Measurements from ENCODE around the gene EXO1.

Gene EXO1

DNA sequence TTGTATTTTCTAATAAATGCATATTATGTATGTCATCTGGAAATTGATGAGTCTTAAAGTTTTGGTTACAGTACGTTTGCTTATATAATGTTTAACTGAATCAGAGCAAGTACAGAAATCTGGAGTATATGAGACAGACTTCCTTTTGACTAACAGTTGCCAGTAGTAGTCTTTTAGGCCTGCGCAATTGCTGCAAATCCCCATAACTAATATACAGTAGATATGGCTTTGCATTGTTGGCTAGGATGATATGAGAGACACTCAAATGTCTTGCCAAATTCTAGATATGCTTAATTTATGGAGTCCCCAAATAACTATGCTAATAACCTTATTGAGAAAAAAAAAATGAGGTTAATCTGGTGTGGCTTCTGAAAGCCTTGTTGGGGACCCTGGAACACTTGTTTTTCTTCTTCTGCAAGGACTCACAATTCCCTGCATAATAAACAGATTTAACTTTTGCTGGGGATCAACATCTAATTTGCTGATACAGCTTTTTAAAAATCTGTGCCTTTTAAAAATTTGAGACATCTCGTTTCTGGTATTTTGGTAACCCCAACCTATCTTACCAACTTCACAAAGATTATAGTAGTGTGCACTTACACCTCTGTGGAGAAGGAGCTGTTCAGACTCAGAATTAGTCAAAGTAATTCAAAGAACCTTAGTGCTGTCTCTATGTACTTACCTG lies 22.9 kb downstream of the EXO1 start:
- H3K4me3 ChIP-seq, result no peak overlapping the region

DNA sequence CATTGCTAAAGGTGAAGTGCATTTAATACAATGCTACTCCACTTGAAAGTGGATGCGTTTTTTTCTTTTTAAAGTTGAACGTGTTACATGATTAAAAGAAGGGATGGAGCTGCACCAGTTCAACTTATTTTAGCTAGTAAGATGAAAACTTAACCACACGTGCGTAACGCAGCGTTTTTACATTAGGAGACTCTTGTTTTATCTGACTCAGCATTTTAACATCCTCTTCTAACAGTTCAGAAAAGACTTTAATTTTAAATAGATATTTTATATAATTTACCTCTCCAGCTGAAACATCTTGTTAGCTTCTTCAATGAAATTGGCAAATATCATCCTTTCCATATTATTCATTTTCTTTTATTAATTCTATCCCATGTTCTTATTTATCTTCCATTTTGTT lies 33.4 kb downstream of the EXO1 start:
- Histone ChIP-seq H3K27ac (no peak overlapping the region), H3K4me3 (no peak overlapping the region)

More for the DNA sequence above, 22.9 kb downstream of the EXO1 start:
- no peak overlapping the region for H3K27ac ChIP-seq

DNA sequence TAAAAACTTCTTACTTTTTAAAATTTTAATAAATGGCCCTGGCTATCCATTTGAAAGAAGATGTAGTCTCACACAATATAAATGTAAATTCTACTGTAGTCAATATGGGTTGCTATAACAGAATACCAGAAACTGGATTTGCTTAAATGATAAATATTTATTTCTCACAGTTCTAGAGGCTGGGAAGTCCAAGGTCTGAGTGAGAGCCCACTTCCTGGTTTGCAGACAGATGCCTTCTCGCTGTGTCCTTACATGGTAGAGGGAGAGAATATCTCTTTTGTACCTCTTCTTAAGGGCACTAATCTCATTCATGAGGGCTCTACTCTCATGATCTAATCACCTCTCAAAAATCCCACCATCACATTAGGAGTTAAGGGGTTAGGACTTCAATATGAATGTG lies 35.2 kb downstream of the EXO1 start:
- Histone ChIP-seq H3K4me3 (no peak overlapping the region), H3K27ac (no peak overlapping the region)

DNA sequence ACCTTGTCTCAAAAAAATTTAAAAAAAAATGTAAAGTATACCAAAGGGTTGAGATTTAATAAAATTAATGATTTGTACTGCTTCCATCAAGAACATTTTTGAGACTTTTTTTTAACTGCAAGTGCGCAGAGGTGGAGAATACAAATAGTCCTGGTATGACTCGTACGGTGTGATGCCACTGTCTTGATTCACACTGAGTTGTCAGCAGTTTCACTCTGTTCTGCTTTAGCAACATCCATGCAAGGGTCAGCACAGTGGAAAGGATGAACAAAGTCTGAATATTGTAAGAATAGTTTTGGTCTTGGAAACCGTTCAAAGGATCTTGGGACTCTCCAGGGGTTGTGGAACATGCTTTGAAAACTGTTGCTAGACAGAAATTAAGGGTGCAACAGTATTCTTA lies 40.2 kb downstream of the EXO1 start:
- Histone ChIP-seq H3K4me3 (no peak overlapping the region), H3K27ac (no peak overlapping the region)

DNA sequence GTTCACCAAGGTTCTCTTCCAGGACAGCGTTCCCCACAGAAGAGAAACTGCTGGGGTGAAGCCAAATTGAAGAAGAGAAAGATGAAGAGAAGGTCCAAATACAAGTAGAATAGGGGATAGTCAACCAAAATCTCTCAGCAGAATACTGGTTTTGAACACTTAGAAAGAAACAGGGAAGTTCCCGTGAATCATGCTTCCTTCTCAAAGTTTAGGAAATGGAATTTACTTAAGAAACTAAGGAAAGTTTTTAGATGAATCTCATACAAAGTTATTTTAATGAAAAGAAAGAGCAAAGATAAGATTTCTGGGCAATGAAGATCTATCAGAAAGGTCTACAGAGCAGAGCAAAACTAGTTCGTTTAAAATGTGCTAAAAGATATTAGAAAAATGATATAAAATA lies 43.3 kb downstream of the EXO1 start:
- no peak overlapping the region for H3K27ac ChIP-seq
- no peak overlapping the region for H3K4me3 ChIP-seq

DNA sequence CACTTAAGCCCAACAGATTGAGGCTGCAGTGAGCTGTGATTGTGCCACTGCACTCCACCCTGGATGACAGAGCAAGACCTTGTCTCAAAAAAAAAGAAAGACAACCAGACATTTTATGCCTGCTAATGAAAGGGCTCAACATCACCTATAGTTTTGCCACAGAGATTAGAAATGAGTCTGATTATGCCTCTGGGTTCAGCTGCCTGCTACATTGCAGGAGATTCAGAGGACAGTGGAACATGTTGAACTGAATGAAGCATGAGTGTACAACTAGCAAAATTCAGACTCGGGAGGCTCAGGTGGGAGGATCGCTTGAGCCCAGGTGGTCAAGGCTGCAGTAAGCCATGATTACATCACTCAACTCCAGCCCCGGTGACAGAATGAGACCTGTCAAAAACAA lies 46.0 kb downstream of the EXO1 start:
- Histone ChIP-seq H3K27ac (no peak overlapping the region), H3K4me3 (no peak overlapping the region)

DNA sequence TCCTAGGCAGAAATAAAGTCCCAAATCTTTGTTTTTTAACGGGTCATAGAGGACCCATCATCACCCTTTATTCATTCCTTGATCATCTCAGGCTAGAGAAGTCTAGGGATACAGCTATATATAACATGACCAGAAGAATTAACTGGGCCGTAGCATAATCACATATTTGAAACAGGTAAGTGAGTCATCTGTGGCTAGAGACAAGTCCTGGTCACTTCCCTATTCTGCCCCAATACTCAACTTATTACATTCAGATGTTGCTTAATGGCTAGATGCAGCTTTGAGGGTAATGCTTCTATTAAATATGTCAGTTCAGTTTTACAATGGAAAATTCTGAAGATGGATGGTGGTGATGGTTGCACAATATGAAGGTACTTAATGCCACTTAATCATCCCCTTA lies 47.0 kb downstream of the EXO1 start:
- H3K27ac ChIP-seq, result no peak overlapping the region

DNA sequence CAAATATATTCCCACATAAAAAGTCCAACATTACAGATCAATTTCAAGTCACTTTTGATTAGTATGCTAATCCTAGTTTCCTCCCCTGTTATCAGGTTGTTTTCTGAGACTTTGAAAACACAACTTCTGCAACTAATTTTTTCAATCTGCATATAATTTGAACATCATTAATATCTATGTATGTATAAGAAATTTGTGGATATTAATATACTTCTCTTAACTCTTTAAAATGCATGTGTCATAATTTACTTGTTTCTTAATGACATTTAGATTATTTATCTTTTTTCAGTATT lies 48.6 kb downstream of the EXO1 start:
- no peak overlapping the region for H3K27ac ChIP-seq
- no peak overlapping the region for H3K4me3 ChIP-seq

More for the DNA sequence above, 47.0 kb downstream of the EXO1 start:
- H3K4me3 ChIP-seq, result no peak overlapping the region

DNA sequence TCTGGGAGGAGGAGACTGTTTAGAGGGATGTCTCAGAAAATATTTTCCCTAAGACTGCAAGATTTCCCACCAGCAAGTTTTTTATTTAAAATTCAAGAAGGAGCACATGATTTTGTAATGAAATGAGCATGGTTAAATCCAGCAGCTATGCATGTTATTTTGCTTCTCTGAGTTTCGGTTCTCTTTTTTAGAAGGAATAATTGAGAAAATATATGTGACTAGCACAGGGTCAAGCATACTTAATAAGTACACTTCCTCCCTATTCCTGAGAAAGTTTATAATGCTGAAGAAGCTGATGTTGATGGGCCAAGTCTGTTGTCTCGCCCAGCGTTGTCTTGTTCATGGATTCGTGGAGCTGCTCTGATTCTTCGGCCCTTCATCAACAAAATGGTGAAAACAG lies 51.2 kb downstream of the EXO1 start:
- H3K4me3 ChIP-seq, result no peak overlapping the region
- H3K27ac ChIP-seq, result no peak overlapping the region

DNA sequence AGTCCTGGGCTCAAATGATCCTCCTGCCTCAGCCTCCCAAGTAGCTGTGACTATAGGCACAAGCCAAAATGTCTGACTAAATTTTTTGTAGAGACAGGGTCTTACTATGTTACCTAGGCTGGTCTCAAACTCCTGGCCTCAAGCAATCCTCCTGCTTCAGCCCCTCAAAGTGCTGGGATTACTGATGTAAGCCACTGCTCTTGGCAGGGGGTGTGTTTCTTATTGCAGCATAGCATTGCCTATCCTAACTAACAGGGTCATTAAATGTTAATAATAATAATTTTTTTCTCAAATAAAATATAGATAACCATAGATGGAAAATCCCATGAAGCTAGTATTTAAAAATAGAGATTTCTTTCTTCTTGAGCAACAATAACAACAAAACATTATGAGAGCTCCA lies 52.4 kb downstream of the EXO1 start:
- no peak overlapping the region for H3K27ac ChIP-seq
- H3K4me3 ChIP-seq, result no peak overlapping the region

DNA sequence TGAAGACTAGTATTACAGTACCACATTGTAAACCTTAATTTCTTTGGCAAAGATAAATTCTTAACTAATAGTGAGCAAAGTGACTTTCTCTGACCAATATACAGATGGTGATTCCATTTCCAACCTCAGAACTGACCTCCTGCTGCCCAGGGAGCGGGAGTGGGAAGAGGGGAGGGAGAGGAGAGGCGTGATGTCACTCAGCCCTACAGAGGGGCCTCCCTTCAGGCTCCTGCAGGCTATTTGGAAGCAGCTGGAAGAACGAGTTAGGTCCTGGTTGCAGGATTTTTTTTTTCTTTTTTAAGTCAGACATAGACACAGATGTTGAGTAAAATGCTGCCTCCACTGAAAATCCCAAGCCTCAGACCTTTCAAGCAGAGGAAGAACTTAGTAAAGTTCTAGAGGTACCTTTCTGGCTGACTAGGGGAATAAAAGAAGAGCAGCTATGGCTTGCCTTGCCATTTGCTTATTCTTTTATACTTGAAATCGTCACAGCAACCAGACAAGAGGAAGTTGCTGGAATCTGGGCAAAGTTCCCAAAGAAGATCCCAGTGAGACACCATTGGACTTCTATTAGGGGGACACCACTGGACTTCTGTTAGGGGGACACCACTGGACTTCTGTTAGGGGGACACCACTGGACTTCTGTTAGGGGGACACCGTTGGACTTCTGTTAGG lies 54.5 kb downstream of the EXO1 start:
- no peak overlapping the region for H3K27ac ChIP-seq
- H3K4me3 ChIP-seq, result no peak overlapping the region

DNA sequence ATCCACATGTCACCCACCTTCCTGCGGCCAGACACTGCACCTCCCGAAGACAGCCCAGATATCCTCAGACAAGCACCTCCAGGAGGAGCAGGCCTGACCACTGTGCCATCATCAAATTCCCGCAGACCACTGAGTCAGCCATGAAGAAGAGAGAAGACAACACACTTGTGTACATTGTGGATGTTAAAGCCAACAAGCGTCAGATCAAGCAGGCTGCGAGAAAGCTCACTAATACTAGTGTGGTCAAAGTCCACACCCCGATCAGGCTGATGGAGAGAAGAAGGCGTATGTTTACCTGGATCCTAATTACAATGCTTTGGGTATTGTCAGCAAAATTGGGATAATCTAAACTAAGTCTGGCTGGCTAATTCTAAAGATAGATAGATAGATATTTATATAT lies 68.2 kb downstream of the EXO1 start:
- Histone ChIP-seq H3K27ac (no peak overlapping the region), H3K4me3 (no peak overlapping the region)

DNA sequence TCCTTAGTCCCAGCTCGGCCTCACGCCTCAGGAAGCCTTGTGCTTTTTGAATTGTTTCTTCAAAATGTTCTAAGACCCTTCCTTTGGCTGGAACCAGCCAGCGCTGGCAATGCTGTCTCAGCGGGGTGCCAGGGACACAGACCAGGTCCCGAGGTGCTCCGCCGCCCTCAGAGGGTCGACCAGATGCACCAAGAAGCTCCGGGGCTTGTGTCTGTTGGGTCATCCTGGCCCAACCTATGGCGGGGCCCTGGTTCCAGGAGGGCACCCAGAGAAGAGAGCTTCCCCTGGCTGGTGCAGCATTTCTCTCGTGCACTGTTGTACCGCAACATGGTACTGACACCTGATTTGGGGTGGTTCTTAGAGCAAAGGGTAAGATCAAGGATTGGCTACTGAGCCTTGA lies 69.5 kb downstream of the EXO1 start:
- Histone ChIP-seq H3K27ac (no peak overlapping the region), H3K4me3 (no peak overlapping the region)

DNA sequence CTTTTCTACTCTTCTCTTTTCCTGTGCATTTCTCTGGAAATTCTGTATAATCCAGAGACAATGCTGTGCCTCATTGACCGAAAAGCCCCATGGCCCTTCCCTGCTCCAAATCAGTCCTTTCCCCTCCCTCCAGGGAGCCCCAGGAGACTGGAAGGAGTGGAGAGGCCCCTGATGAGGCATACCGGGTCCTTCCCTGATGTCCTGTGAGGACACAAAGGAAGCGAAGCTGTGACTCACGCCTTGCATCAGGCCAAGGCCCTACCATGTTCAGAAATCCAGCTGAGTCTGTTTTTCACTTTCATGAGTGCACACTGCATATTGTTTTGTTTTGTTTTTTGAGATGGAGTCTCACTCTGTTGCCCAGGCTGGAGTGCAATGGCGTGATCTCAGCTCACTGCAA lies 70.9 kb downstream of the EXO1 start:
- Histone ChIP-seq H3K27ac (no peak overlapping the region), H3K4me3 (no peak overlapping the region)

DNA sequence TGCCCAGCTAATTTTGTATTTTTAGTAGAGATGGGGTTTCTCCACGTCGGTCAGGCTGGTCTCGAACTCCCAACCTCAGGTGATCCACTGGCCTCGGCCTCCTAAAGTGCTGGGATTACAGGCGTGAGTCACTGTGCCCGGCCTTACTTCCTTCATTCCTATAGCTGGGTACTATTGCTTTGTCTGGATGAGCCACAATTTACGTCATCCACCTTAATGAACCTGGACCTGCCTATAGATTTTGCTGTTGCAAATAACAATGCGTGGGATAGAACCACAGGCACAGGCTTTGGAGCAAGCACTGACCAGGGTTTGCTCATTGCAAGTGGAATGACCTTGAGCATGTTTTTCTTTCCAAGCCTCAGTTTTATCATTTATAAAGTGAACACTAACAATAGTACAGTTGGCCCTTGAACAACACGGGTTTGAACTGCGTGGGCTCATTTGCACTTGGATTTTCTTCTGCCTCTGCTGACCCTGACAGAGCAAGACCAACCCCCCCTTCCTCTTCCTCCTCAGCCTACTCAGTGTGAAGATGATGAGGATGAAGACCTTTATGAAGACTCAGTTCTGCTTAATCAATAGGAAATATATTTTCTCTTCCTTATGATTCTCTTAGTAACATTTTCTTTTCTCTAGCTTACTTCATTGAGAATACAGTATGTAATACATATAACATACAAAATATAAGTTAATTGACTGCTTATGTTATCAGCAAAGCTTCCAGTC lies 76.2 kb downstream of the EXO1 start:
- Histone ChIP-seq H3K27ac (no peak overlapping the region), H3K4me3 (no peak overlapping the region)

DNA sequence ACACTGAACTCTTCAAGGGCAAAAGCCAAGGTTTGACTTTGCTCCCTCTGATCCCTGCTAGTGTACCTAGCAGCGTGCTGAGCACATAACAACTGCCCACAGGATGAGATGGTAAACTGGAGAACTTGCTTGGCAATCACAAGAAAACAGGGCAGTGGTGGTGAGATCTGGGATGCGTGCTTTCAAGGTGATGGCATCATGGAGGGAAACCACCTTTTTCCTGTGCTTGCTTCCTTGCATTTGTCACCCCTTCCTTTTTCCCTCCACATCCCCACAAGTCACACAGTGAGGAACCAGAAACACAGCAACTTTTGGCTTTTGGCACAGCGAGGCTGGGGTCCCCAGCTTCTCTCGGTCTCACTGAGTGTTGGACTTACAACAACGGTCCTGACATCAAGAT lies 78.1 kb downstream of the EXO1 start:
- H3K4me3 ChIP-seq, result no peak overlapping the region
- no peak overlapping the region for H3K27ac ChIP-seq

DNA sequence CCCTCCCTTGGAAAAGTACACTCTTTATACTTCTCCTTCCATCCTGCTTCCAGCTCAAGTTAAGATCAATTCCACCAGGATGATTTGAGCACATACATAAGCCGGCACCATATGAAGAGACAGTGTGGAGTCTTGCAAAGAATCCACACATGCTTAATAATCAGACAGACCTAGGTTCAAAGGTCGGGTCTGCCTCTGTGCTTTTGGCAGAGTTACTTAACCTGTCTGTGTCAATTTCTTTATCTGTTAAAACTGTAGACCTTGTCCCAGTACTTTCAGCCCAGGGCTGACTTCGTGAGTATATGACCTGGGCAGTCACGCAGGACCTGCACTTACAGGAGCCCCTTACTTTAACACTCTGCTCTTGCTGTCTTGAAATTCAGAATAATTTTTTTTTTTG lies 79.3 kb downstream of the EXO1 start:
- Histone ChIP-seq H3K27ac (no peak overlapping the region), H3K4me3 (no peak overlapping the region)

DNA sequence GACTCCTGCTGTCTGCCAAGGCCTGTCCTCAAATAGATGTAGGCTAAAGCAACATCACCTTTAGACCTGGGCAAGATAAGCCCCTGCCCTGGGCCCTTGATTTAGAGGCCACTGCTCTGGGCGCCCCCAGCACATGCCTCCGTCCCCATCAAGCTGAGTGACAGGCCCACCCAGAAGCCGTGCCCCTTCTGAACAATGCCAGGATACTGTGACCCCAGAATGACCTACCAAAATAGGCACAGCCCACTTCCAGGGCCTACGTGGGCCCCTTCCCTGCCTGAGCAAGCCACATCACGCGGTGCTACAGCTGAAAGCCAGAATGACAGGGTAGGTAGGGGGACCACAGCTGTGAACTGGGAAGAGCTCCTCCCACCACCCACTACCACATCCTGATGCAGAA lies 84.8 kb downstream of the EXO1 start:
- Histone ChIP-seq H3K4me3 (no peak overlapping the region), H3K27ac (no peak overlapping the region)

DNA sequence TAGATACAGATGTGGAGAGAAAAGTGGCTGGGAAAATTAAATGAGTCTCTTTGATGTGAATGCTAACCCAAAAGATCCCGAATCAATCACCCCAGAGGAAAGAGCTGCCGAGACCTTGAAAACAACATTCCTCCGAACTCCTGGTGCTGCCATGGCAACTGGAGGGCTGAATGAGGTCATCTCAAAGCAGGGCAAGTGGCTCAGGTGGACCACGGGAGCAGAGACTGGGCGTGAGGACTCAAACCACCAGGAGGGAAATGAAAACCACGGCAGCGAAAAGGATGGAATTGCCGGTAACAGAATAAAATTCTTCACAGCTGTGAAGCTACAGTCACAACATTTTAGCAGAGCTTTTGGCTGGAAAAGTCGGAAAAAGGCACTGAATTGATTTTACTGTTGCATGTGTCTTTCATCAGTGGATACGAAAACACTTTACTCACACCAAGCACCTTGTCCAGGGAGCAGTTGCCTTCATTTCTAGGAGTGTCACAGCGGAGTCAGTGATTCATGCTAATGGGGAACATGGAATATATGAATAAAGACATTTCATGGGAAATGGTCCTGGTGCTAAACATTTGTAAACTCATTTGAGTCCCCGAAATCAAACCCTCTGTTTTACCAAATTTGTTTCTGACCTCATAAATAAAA lies 86.3 kb downstream of the EXO1 start:
- no peak overlapping the region for H3K27ac ChIP-seq
- no peak overlapping the region for H3K4me3 ChIP-seq

DNA sequence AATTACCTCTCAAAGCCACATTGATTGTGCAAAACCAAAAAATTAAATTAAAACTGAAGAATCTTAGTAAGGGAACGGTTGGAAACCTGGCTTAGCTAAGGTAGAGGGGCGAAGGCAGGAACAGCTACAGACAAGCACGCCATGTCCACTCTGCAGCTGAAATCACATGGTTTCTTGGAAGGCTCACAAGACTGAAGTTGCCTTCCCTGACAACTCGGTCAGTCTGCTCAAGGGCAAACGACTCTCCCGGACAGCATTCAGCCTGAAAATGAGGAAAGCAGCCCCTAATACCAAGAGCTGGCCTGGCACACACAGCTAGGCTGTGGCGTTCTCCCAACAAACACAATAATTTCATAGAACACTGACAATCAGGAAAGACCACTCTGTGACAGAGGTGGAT lies 86.9 kb downstream of the EXO1 start:
- Histone ChIP-seq H3K27ac (no peak overlapping the region), H3K4me3 (no peak overlapping the region)

Measured in skin epidermis (tissue), 12 donors.